ENCODE results near the gene KRT7.
"Not testable (repeated sequence)": the region's sequence is repeated elsewhere in the genome, so short reads cannot be mapped to it uniquely, and the experiment has no call there.

The KRT7 gene

GRCh38 chr12:52274521-52275120 is 41.6 kb downstream of the KRT7 start, which contains the start of gene KRT86:
Gene KRT86, plus strand, starts transcription at chr12:52274645. Its CDS starts 27,272 bp downstream, at chr12:52301917.
- no peak for DNase-seq (ENCODE audit: extremely low read depth in 1 of 2, low read depth in 1 of 2)

- DNase-seq (ENCODE audit: extremely low read depth in 1 of 2, low read depth in 1 of 2) = no peak
Measured at GRCh38 chr12:52275686-52276085, 42.6 kb downstream of the KRT7 start.

- no peak for DNase-seq (ENCODE audit: extremely low read depth in 1 of 2, low read depth in 1 of 2)
Measured at GRCh38 chr12:52277486-52278245, 44.6 kb downstream of the KRT7 start.

GRCh38 chr12:52278575-52279421 is 45.8 kb downstream of the KRT7 start:
- DNase-seq (ENCODE audit: extremely low read depth in 1 of 2, low read depth in 1 of 2) = peak in 1 of 2 donors; percentile 56

- no peak for DNase-seq (ENCODE audit: extremely low read depth in 1 of 2, low read depth in 1 of 2)
Measured at GRCh38 chr12:52279422-52280318, 46.6 kb downstream of the KRT7 start.

GRCh38 chr12:52280319-52280795 is 47.3 kb downstream of the KRT7 start:
- no peak for DNase-seq (ENCODE audit: extremely low read depth in 1 of 2, low read depth in 1 of 2)

GRCh38 chr12:52280796-52281560 is 47.9 kb downstream of the KRT7 start:
- no peak for DNase-seq (ENCODE audit: extremely low read depth in 1 of 2, low read depth in 1 of 2)

- no peak for DNase-seq (ENCODE audit: extremely low read depth in 1 of 2, low read depth in 1 of 2)
Measured at GRCh38 chr12:52284562-52285171, 51.6 kb downstream of the KRT7 start.

- DNase-seq (ENCODE audit: extremely low read depth in 1 of 2, low read depth in 1 of 2) = no peak
Measured at GRCh38 chr12:52285172-52285745, 52.2 kb downstream of the KRT7 start.

- DNase-seq (ENCODE audit: extremely low read depth in 1 of 2, low read depth in 1 of 2) = no peak
Measured at GRCh38 chr12:52285851-52286530, 52.9 kb downstream of the KRT7 start.

- not testable (repeated sequence) for DNase-seq (ENCODE audit: extremely low read depth in 1 of 2, low read depth in 1 of 2)
Measured at GRCh38 chr12:52286857-52287785, 54.1 kb downstream of the KRT7 start.

GRCh38 chr12:52287816-52288805 is 55.1 kb downstream of the KRT7 start:
- not testable (repeated sequence) for DNase-seq (ENCODE audit: extremely low read depth in 1 of 2, low read depth in 1 of 2)

- not testable (repeated sequence) for DNase-seq (ENCODE audit: extremely low read depth in 1 of 2, low read depth in 1 of 2)
Measured at GRCh38 chr12:52290483-52291134, 57.6 kb downstream of the KRT7 start.

GRCh38 chr12:52291267-52291935 is 58.4 kb downstream of the KRT7 start, which contains the start of gene KRT81:
Gene KRT81, minus strand, starts transcription at chr12:52291534. Its CDS starts 69 bp downstream, at chr12:52291465.
- no peak for DNase-seq (ENCODE audit: extremely low read depth in 1 of 2, low read depth in 1 of 2)

GRCh38 chr12:52293926-52294325 is 60.9 kb downstream of the KRT7 start:
- DNase-seq (ENCODE audit: extremely low read depth in 1 of 2, low read depth in 1 of 2) = no peak

Data from activated CD8-positive, alpha-beta memory T cell treated with anti-CD3 and anti-CD28 coated beads for 1 hour (primary cell).